ENCODE results near the gene SASH3. TPM values are rescaled to one million over a fixed set of nuclear protein-coding genes. Genes with fewer than 3 reads are reported as not detected.

SASH3 gene
- total RNA-seq, 1 donor from 2014 or later = not detected

GRCh38 chrX:129823522-129823921, 43.8 kb downstream of the SASH3 start:
- FAIRE-seq (no peak), DNase-seq (ENCODE audit: low read depth) (no peak)
- H4K20me1 ChIP-seq (ENCODE audit: insufficient read depth, low read length) = peaks cover 3% of the 10 kb centered on the region
- no peaks in the 10 kb centered on the region for H3K27me3 Mint-ChIP-seq (ENCODE audit: low read depth, unreplicated experiment)
- H2AFZ ChIP-seq (ENCODE audit: low read depth, low read length) = no peak overlapping the region
- H3K9ac ChIP-seq (ENCODE audit: low read length) = no peak overlapping the region
- no peaks in the 10 kb centered on the region for H3K27me3 ChIP-seq (ENCODE audit: insufficient read depth, low read length)
- H3K9me3 Mint-ChIP-seq (ENCODE audit: unreplicated experiment) = no peaks in the 10 kb centered on the region
- TF ChIP-seq EZH2 (IDR thresholded peaks at IDR 0.05; ENCODE audit: insufficient read depth, low read length) (no peak), CTCF (IDR thresholded peaks at IDR 0.05; ENCODE audit: insufficient read depth, low read depth, low read length) (no peak)
- no peak overlapping the region for H3K4me3 ChIP-seq (ENCODE audit: insufficient read depth, low read depth, low read length)
- H3K36me3 Mint-ChIP-seq (ENCODE audit: low read depth, unreplicated experiment) = peaks cover under 1% of the 10 kb centered on the region
- H3K9me3 ChIP-seq (ENCODE audit: insufficient read depth, low read depth, low read length) = no peaks in the 10 kb centered on the region
- no peaks in the 10 kb centered on the region for H3K4me1 ChIP-seq (ENCODE audit: insufficient read depth, low read length)
- H3K4me3 Mint-ChIP-seq (ENCODE audit: unreplicated experiment) = no peak overlapping the region
- no peaks in the 10 kb centered on the region for H3K4me1 Mint-ChIP-seq (ENCODE audit: low read depth, unreplicated experiment)
- H3K79me2 ChIP-seq (ENCODE audit: insufficient read depth, low read length) = no peaks in the 10 kb centered on the region
- no peak overlapping the region for H3K27ac Mint-ChIP-seq (ENCODE audit: unreplicated experiment)
- H3K4me2 ChIP-seq (ENCODE audit: low read length) = no peak overlapping the region
- H3K27ac ChIP-seq (ENCODE audit: low read depth, low read length) = no peak overlapping the region
- H3K36me3 ChIP-seq (ENCODE audit: insufficient read depth, low read length) = no peaks in the 10 kb centered on the region

GRCh38 chrX:129824620-129825019, 44.9 kb downstream of the SASH3 start:
- H3K27me3 ChIP-seq (ENCODE audit: insufficient read depth, low read length) = no peaks in the 10 kb centered on the region
- no peak overlapping the region for H3K27ac Mint-ChIP-seq (ENCODE audit: unreplicated experiment)
- no peaks in the 10 kb centered on the region for H3K36me3 ChIP-seq (ENCODE audit: insufficient read depth, low read length)
- no peaks in the 10 kb centered on the region for H3K9me3 Mint-ChIP-seq (ENCODE audit: unreplicated experiment)
- DNase-seq (ENCODE audit: low read depth) (no peak), FAIRE-seq (peak; percentile 13)
- no peaks in the 10 kb centered on the region for H3K4me1 ChIP-seq (ENCODE audit: insufficient read depth, low read length)
- H3K36me3 Mint-ChIP-seq (ENCODE audit: low read depth, unreplicated experiment) = peaks cover 4% of the 10 kb centered on the region
- H3K4me2 ChIP-seq (ENCODE audit: low read length) = no peak overlapping the region
- H2AFZ ChIP-seq (ENCODE audit: low read depth, low read length) = no peak overlapping the region
- H3K4me3 ChIP-seq (ENCODE audit: insufficient read depth, low read depth, low read length) = no peak overlapping the region
- H3K4me3 Mint-ChIP-seq (ENCODE audit: unreplicated experiment) = no peak overlapping the region
- no peak overlapping the region for H3K27ac ChIP-seq (ENCODE audit: low read depth, low read length)
- no peaks in the 10 kb centered on the region for H3K4me1 Mint-ChIP-seq (ENCODE audit: low read depth, unreplicated experiment)
- TF ChIP-seq EZH2 (IDR thresholded peaks at IDR 0.05; ENCODE audit: insufficient read depth, low read length) = no peak
- TF ChIP-seq CTCF (IDR thresholded peaks at IDR 0.05; ENCODE audit: insufficient read depth, low read depth, low read length) = no peak
- peaks cover 2% of the 10 kb centered on the region for H3K79me2 ChIP-seq (ENCODE audit: insufficient read depth, low read length)
- H4K20me1 ChIP-seq (ENCODE audit: insufficient read depth, low read length) = peaks cover 13% of the 10 kb centered on the region
- H3K27me3 Mint-ChIP-seq (ENCODE audit: low read depth, unreplicated experiment) = no peaks in the 10 kb centered on the region
- H3K9ac ChIP-seq (ENCODE audit: low read length) = no peak overlapping the region
- no peaks in the 10 kb centered on the region for H3K9me3 ChIP-seq (ENCODE audit: insufficient read depth, low read depth, low read length)

GRCh38 chrX:129825746-129826505, 46.2 kb downstream of the SASH3 start:
- Mint-ChIP-seq H3K4me3 (ENCODE audit: unreplicated experiment) (no peak overlapping the region), H3K27ac (ENCODE audit: unreplicated experiment) (no peak overlapping the region)

More at GRCh38 chrX:129825746-129826505, 46.2 kb downstream of the SASH3 start:
- no peak for FAIRE-seq
- Mint-ChIP-seq H3K9me3 (ENCODE audit: unreplicated experiment) (no peaks in the 10 kb centered on the region), H3K27me3 (ENCODE audit: low read depth, unreplicated experiment) (no peaks in the 10 kb centered on the region), H3K4me1 (ENCODE audit: low read depth, unreplicated experiment) (peaks cover 8% of the 10 kb centered on the region), H3K36me3 (ENCODE audit: low read depth, unreplicated experiment) (peaks cover 9% of the 10 kb centered on the region)
- H3K36me3 ChIP-seq (ENCODE audit: insufficient read depth, low read length) = no peaks in the 10 kb centered on the region
- TF ChIP-seq EZH2 (IDR thresholded peaks at IDR 0.05; ENCODE audit: insufficient read depth, low read length) (no peak), CTCF (IDR thresholded peaks at IDR 0.05; ENCODE audit: insufficient read depth, low read depth, low read length) (no peak)
- no peak for DNase-seq (ENCODE audit: low read depth)
- no peak overlapping the region for H3K4me3 ChIP-seq (ENCODE audit: insufficient read depth, low read depth, low read length)
- H2AFZ ChIP-seq (ENCODE audit: low read depth, low read length) = no peak overlapping the region
- no peak overlapping the region for H3K4me2 ChIP-seq (ENCODE audit: low read length)
- H3K79me2 ChIP-seq (ENCODE audit: insufficient read depth, low read length) = peaks cover 8% of the 10 kb centered on the region
- no peaks in the 10 kb centered on the region for H3K4me1 ChIP-seq (ENCODE audit: insufficient read depth, low read length)
- peaks cover 24% of the 10 kb centered on the region for H4K20me1 ChIP-seq (ENCODE audit: insufficient read depth, low read length)
- no peak overlapping the region for H3K9ac ChIP-seq (ENCODE audit: low read length)
- no peaks in the 10 kb centered on the region for H3K27me3 ChIP-seq (ENCODE audit: insufficient read depth, low read length)
- no peak overlapping the region for H3K27ac ChIP-seq (ENCODE audit: low read depth, low read length)
- H3K9me3 ChIP-seq (ENCODE audit: insufficient read depth, low read depth, low read length) = no peaks in the 10 kb centered on the region
